OCI-M2 (cell line): ENCODE results near the gene CKB.

ENCODE experiments used
- DNase-seq: peaks from one replicate; lab custom pipeline; 2025; ENCODE audit not compliant: unreplicated experiment; lab: John Stamatoyannopoulos, UW

CKB gene

DNA sequence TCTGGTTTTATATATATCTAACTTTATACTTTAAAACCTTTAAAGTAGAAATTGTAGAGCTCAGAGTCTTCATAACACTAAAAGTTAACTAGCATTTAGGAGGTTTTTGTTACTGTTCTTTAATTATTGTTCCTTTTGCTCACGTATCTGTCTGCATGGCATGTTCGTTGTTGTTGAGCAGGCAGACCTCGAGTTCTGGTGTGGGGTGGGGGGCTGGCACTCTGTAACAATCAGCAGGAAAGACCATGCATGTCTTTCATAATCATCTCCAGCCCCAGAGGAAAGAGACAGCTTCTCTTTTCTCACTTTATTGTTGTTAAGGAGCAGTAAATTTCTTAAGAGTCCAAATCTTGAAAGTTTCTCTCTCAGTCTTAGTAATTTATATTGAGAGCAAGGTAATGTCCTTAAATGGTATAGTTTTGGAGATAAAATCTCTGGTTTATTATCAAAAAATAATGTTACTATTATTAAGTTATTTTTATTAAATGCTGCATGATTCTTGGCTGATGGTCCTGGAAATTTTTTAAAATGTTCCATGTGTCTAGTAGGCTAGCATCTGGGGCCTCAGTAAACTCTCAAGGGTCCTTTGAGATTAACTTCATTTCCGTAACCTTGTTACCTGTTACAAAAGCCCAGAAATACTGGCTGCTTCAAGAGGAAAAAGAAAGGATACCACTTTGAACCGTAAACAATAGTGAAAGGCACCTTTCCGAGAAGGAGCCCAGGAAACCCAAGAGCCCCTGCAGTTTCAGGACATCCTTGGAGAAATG, 30.3 kb downstream of the CKB start:
- DNase-seq = no peak

DNA sequence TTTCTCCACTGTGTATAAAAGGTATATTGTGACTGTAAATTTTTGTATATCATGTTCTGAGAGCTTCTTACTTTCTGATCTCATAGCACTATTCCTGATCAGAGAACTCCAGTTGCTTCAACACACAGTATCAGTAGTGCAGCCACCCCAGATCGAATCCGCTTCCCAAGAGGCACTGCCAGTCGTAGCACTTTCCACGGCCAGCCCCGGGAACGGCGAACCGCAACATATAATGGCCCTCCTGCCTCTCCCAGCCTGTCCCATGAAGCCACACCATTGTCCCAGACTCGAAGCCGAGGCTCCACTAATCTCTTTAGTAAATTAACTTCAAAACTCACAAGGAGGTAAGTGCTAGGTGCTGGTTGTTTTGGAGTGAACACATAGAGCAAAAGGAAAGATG, 30.9 kb downstream of the CKB start:
- no peak for DNase-seq

DNA sequence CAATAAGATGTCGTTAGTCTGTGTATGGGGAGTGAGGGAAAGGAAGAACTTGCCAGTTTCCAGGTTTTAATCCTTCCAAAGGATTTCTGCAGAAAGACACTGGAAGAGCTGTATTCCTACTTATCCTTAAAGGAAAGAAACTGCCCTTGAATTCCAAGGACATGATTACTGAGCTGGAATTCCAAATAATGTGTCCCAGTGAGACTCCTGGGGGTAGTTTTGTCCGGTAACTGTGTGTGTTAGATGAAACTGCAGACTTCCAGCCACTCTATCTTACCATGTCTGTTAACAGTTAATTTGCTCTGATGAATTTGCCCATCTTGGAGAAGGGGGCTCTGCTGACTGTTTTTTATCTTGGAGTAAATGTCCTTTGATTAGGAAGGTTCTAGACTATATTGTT, 33.0 kb downstream of the CKB start:
- DNase-seq = no peak

DNA sequence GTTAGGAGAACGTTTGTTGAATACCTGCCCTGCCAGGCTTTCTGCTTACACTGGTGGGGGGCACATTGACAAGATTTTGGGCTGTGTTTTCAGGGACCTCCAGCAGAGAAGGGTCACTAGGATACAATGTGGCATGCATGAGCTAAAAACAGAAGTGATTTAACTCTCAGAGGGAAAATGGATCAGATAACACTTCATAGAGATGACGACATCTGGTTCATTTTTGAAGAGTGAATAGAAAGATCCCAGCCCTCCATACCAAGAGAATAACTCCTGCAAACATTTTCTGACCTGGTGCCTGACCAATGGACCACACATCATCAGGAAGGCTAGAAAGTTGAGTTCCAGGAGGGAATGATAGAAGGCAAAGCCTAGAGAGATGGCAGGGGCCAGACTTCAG, 33.7 kb downstream of the CKB start:
- no peak for DNase-seq

DNA sequence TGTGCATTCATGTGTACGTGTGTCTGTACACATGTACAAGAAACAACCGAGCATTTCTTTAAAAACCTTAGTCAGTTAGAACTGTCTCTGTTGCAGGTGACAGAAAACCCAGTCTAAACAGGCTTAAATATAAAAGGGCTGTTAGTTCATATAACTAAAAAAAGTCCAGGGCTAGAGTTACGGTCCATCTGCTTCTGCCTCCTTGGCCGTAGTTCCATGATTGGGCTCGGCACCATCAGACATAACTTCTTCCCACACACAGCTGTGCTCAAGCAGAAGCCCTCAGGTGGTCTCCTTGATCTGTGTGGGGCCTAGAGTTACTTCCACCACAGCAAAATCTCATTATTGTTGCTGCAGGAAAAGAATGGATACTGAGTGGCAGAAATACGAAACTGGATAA, 34.6 kb downstream of the CKB start:
- no peak for DNase-seq

DNA sequence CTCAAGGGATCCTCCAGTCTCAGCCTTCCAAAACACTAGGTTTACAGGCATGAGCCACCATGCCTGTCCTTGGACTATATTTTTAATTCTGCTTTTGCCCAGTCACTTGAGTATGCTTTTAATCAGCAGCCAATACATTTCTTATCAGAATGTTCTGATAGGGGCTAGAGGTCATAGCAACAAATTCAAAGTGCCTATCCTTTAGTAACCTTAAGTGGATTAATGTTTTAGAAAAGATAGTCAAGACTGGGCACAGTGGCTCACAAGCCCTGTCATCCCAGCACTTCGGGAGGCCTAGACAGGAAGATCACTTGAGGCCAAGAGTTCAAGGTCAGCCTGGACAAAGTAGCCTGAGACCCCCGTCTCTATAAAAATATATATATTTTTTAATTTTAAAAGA, 37.1 kb downstream of the CKB start:
- no peak for DNase-seq

DNA sequence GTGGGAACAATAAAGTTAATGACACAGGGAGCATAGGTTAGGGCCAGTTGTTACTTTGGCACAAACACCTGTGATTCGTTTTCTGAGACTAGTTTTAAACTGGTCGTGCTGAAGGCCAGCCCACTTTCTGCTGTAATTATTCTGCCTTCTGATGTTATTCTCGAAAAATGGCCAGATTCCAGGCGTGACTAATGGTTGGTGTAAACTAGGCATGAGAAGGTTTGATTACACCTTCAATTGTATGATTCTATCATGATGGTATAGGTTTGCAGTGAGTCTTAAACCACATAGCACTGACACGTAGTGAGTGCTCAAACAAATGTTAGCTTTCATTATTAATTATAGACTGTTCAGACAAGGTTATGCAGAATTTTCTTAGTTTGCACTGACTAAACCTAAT, 39.0 kb downstream of the CKB start:
- DNase-seq = no peak

DNA sequence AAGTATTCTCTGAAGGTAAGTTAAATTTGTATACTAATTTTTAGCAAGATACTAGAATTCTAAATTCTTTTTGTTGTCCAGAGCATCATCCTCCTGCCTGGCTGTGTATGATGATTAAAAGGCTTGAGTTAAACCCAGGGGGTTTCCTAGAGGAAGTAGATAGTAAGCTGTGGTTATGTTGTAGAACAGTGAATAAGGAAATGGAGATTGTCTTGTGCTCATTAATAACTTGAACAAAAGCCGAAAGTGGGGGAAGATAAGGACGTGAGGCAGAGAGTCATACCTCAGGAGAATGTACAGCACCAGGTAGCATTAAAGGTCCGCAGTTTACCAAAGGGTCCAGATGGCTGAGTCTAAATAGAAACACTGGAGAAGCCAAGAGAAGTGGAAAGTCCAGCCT, 42.0 kb downstream of the CKB start:
- DNase-seq = no peak

DNA sequence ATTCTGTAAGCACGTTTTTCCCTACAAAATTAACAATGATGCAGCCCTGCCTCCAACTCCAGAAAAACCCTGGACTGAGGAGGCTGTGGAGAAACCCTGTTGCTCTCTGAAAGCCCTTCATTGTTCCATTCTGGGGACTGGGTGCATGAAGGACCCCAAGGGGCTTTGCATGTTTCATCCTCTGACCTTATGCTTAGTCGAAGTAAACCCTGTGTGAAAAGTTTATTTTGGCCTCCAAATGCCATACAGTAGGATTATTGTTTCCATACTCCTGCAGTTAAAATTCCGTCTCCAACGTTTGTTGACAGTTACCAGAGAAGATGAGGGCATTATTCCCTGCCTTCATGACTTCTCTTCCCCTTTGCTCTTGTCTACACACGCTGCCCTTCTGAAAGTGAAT, 46.0 kb downstream of the CKB start:
- DNase-seq = no peak

DNA sequence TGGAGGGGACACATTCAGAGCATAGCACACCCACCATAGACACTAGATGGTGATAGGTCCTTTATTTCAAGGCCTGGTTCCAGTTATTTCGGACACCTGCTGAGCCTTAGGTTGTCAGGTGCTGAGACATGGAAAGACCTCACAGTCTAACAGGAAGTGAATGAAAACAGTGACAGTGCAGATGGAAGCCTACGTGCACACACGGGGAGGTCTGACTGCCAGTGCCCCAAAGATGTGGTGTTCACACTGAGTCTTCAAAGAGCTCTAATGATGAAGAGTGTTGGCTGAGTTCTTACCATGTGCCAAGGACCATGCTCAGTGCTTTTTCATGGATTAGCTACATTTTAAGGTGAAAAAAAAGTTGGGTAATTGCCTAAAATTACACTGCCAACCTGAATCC, 46.6 kb downstream of the CKB start:
- no peak for DNase-seq

DNA sequence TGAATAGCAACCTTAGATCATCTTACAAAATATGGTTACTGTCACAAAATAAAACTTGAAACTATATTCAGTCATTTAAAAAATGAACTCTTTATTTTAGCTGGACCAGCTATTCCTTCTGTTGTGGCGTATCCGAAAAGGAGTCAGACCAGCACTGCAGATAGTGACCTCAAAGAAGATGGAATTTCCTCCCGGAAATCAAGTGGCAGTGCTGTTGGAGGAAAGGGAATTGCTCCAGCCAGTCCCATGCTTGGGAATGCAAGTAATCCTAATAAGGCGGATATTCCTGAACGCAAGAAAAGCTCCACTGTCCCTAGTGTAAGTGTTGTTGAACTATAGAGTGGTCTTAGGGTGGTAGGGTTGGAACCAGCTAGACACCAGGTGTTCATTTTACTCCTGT, 47.7 kb downstream of the CKB start:
- DNase-seq = no peak

DNA sequence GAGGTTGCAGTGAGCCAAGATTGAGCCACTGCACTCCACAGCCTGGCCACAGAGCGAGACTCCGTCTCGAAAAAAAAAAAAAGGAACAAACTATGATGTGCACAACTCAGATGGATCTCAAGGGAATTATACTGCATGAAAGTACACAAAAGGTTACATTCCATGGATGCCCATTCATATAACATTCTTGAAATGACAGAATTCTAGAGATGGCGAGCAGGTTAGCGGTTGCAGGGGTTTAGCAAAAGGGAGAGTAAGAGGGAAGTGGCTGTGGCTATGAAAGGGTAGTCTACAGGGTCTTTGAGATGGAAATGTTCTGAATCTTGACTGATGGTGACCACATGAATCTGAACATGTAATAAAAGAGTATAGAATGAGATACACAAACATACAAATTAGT, 49.7 kb downstream of the CKB start:
- DNase-seq = no peak
